ENCODE results near the gene MYRIP.

DNA sequence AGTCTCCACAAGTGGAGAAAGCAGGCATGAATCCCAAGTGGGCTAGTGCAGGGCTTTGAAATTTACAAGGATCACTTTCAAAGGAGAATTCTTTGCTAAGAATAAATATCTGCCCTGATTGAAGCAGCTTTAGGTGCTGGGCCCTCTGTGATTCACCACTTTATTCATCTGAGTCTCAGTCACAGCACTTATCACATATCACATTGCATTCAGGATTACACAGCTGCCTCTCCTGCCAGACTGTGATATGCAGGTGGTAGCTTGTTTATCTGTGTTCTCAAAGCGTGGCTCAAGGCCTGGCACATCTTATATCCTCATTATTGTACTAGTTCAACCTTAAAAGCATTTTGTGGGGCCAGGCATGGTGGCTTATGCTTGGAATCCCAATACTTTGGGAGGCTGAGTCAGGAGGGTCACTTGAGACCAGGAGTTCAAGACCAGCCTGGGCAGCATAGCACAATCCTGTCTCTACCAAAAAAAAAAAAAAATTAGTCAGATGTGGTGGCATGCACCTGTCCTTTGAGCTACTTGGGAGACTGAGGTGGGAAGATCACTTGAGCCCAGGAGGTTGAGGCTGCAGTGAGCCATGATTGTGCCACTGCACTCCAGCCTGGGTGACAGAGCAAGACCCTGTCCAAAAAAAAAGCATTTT lies 343.2 kb downstream of the MYRIP start:
- TF ChIP-seq POU2F2 (IDR thresholded peaks at IDR 0.05; ENCODE audit: low read depth, low read length) (no peak), TAF1 (IDR thresholded peaks at IDR 0.05; ENCODE audit: low read depth, low read length) (no peak), POLR2AphosphoS5 (IDR thresholded peaks at IDR 0.05; ENCODE audit: low read depth, low read length) (no peak), SPI1 (IDR thresholded peaks at IDR 0.05; ENCODE audit: low read depth, low read length) (no peak), POLR2A (IDR thresholded peaks at IDR 0.05; ENCODE audit: low read depth, low read length) (no peak)

Data from GM12891 (cell line).